Nephron progenitor cell (in vitro differentiated cells): ENCODE measurements around the gene EBF3.

Experiments used
- DNase-seq: peaks from one replicate; pipeline ENCODE4 v3.0.0; 2021
- H3K27ac Mint-ChIP-seq: 2 replicates; pipeline ENCODE4 v1.8.0; 2021; ENCODE audit warnings: mild to moderate bottlenecking, moderate library complexity, mixed read lengths
- H3K27me3 Mint-ChIP-seq: 2 replicates; pipeline ENCODE4 v1.8.0; 2021; ENCODE audit warnings: mild to moderate bottlenecking, low read depth, mixed read lengths; ENCODE audit not compliant: poor library complexity
- H3K36me3 Mint-ChIP-seq: 2 replicates; pipeline ENCODE4 v1.8.0; 2021; ENCODE audit warnings: low read depth, mixed read lengths
- H3K4me1 Mint-ChIP-seq: 2 replicates; pipeline ENCODE4 v1.8.0; 2021; ENCODE audit warnings: mixed read lengths
- H3K4me3 Mint-ChIP-seq: 2 replicates; pipeline ENCODE4 v1.8.0; 2021; ENCODE audit warnings: mild to moderate bottlenecking, moderate library complexity, mixed read lengths
- H3K9me3 Mint-ChIP-seq: 2 replicates; pipeline ENCODE4 v1.8.0; 2021; ENCODE audit warnings: mild to moderate bottlenecking, moderate library complexity, mixed read lengths
- CTCF ChIP-seq: fragments of 200-600 bp; sonication (generic); IDR thresholded peaks from 2 replicates; pipeline ENCODE4 v1.5.0; 2021; ENCODE audit warnings: antibody characterized with exemption

EBF3 gene

DNA sequence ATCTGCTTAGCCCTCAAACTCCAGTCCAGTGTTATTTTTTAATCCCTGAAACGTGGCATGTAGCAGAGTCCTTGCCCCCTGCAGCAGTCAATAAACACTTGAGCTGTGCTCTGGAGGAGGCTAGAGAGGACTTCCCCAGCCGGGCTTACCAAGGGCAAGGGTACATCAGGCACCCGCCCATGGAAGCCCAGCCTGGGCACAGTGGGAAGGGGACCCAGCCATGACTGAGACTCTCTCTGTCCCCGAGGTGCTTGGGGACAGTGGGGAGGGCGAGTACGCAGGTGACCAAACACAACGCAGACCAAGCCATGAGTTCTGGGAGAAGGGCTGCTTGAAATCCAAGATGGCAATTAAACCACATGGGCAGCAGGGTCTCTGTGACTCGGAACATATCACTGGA lies 45.2 kb downstream of the EBF3 start:
- TF ChIP-seq CTCF: no peak
- H3K27ac Mint-ChIP-seq: no peak overlapping the region
- no peaks in the 10 kb centered on the region for H3K27me3 Mint-ChIP-seq
- H3K9me3 Mint-ChIP-seq: peaks cover 5% of the 10 kb centered on the region
- DNase-seq: no peak
- H3K36me3 Mint-ChIP-seq: peaks cover 14% of the 10 kb centered on the region
- no peak overlapping the region for H3K4me3 Mint-ChIP-seq
- H3K4me1 Mint-ChIP-seq: peaks cover 40% of the 10 kb centered on the region

DNA sequence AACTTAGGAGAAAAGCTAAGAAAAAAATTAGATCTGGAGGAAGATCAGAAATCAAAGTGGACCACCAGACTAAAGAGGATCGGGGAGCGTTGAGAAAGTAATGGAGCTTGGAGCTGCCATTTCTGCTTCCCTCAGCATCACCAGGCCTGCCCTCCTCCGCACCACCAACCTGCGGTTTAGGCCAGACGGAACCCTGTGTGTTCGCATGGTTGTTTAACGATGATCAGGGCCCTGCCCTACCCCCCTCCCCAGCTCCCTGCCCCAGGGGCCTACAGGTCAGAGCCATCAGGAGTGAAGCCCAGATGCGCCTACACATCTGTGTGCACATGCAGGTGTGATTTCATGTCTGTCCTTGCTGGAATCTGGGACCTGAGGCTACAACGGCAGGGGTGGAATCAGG lies 45.7 kb downstream of the EBF3 start:
- no peak for TF ChIP-seq CTCF
- Mint-ChIP-seq H3K36me3 (peaks cover 10% of the 10 kb centered on the region), H3K4me3 (no peak overlapping the region), H3K9me3 (peaks cover 4% of the 10 kb centered on the region), H3K27me3 (no peaks in the 10 kb centered on the region), H3K27ac (no peak overlapping the region), H3K4me1 (peaks cover 44% of the 10 kb centered on the region)
- no peak for DNase-seq

GRCh38 chr10:129917936-129918335 lies 46.1 kb downstream of the EBF3 start:
- no peak for DNase-seq
- Mint-ChIP-seq H3K27ac (no peak overlapping the region), H3K9me3 (no peaks in the 10 kb centered on the region), H3K4me3 (no peak overlapping the region), H3K4me1 (peaks cover 49% of the 10 kb centered on the region), H3K36me3 (peaks cover 5% of the 10 kb centered on the region), H3K27me3 (no peaks in the 10 kb centered on the region)
- TF ChIP-seq CTCF: no peak

DNA sequence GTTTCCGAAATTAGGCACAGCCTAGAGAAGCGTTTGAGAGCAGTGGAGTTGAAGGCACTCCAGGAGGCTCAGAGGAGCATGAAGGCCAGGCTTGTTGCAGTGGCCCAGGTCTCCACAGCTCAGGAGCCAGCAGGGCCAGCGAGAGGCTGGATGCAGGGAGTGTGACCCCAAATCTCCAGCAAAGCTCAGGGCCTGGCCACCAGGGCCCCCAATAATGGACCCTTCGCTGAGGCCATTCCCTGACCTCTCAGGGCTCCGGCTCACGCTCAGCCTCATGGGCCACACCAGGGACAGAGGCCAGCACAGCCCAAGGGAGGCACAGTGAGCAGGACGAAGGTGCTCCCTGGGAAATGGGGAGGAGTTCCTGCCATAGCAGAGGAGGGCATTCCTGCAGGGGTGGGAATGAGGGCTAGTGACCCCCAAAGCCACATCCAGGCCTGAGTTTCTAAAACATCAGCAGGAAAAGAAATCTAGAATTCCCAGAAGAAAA lies 47.5 kb downstream of the EBF3 start:
- Mint-ChIP-seq H3K36me3 (no peaks in the 10 kb centered on the region), H3K4me1 (peaks cover 62% of the 10 kb centered on the region), H3K27me3 (no peaks in the 10 kb centered on the region), H3K9me3 (no peaks in the 10 kb centered on the region), H3K27ac (peak overlapping the region; percentile 53), H3K4me3 (no peak overlapping the region)
- no peak for DNase-seq
- TF ChIP-seq CTCF: no peak

- H3K9me3 Mint-ChIP-seq: no peaks in the 10 kb centered on the region
- H3K27me3 Mint-ChIP-seq: no peaks in the 10 kb centered on the region
- no peak overlapping the region for H3K4me3 Mint-ChIP-seq
- peaks cover 68% of the 10 kb centered on the region for H3K4me1 Mint-ChIP-seq
- TF ChIP-seq CTCF: no peak
- peak overlapping the region; percentile 51 for H3K27ac Mint-ChIP-seq
- no peaks in the 10 kb centered on the region for H3K36me3 Mint-ChIP-seq
- no peak for DNase-seq
These were observed 48.3 kb downstream of the EBF3 start for GRCh38 chr10:129915526-129916378.

GRCh38 chr10:129914960-129915359 lies 49.1 kb downstream of the EBF3 start:
- H3K9me3 Mint-ChIP-seq: no peaks in the 10 kb centered on the region
- H3K4me1 Mint-ChIP-seq: peaks cover 76% of the 10 kb centered on the region

More at GRCh38 chr10:129914960-129915359, 49.1 kb downstream of the EBF3 start:
- Mint-ChIP-seq H3K27ac (peak overlapping the region; percentile 51), H3K27me3 (no peaks in the 10 kb centered on the region), H3K4me3 (no peak overlapping the region), H3K36me3 (no peaks in the 10 kb centered on the region)
- DNase-seq: no peak
- no peak for TF ChIP-seq CTCF
